DMS53 (cell line): Measurements from ENCODE around the gene IGSF3.

Experiments
- DNase-seq: peaks from one replicate; lab custom pipeline; 2025; lab: John Stamatoyannopoulos, UW

The IGSF3 gene

DNA sequence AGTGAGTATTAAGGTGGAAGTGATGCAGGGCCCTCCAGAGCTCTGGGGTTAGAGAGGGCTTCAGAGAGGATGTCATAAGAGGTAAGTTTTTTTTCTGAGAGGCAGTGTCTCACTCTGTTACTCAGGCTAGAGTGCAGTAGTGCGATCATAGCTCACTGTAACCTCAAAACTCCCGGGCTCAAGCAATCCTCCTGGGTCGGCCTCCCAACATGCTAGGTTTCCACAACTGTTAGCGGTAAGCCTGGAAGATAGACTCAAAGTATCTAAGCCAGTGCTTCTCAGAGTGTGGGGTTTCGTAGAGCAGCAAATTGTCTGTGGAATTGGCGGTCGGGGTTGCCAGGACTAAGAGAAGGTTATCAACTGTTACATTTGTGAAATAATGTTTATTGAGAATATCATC, 18.6 kb upstream of the IGSF3 start:
- DNase-seq: no peak

DNA sequence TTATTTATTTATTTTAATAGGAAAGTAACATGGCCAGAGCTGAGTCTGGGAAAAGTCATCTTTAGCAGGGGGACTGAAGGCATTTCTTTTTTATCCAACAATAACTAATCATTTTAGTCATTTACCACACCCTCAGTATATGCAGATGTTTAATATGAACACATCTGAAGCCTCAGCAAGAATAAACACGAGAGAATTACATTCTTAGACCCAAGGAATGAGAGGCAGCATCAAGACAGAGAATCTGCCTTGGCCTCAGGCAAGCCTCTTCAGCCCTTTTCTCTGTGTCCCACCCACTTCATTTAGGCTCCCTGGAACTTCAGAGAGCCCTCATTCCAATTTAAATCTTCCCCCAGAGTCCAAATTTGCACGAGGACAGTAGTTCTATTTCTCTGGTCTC, 17.0 kb upstream of the IGSF3 start:
- no peak for DNase-seq

DNA sequence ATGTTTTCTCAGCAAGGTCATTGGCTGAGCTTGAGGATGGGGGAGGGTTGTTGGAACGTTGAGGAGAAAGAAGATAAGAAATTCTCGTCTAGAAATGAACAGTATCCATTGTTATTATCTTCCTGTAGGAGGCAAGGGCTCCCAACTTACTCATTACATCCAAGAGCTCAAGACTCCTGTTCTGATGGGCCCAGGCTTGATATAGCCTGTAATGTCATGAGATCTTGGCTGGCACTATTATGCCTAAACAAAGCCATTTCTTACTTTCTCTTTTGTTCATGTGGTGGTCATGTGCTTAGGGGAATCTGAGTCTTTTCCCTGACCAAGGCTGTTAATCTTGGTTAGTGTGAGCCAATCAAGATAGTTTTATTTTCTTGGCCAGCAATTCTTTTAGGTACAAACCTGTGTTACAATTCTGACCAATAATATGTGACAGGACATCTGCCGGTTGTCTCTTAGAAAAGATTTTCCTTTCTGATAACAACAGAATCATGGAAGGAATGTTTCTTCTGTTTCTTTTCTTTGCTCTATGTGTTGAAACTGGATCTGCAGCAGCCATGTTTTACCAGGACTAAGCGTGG, 15.2 kb upstream of the IGSF3 start:
- DNase-seq: no peak

DNA sequence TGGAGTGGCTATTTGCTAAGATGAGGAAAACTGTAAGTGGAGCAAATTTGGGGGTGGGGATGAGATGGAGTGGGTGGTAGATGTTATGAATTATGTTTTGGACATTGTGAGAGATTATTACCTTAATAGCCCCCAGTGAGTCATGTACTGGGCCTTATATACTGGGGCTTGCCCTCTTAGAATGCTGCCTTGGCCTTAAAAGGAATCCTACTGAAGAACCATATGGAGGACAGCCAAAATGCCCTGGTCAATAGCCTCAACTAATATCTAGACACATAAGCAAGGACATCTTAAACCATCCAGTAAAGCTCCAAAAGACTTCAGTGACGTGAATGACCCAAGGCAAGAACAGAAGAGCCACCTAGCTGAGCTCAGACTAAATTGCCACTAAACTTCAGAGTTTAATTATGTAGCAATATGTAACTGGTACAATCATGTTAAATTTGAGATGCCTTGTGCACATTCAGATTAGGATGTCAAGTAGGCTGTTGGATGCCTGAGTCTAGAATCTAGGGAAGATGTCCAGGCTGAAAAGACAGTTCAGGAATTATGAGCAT, 13.9 kb upstream of the IGSF3 start:
- no peak for DNase-seq

DNA sequence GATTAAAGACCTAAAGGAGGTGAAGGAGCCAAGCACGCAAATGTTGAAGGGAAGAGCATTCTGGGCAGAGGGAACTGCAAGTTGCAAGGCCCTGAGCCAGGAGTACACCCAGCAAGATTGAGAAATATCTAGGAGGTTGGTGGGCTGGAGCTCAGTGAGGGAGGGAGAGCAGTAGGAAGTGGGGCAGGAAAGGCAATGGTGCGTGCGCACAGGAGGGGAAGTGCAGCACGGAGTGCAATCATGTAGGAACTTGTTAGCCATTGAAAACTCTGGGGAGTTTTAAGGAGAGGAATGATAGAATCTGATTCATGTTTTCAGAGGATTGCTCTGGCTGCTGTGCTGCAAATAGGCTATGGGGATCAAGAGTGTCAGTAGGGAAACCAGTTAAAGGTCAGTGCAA, 13.2 kb upstream of the IGSF3 start:
- no peak for DNase-seq

DNA sequence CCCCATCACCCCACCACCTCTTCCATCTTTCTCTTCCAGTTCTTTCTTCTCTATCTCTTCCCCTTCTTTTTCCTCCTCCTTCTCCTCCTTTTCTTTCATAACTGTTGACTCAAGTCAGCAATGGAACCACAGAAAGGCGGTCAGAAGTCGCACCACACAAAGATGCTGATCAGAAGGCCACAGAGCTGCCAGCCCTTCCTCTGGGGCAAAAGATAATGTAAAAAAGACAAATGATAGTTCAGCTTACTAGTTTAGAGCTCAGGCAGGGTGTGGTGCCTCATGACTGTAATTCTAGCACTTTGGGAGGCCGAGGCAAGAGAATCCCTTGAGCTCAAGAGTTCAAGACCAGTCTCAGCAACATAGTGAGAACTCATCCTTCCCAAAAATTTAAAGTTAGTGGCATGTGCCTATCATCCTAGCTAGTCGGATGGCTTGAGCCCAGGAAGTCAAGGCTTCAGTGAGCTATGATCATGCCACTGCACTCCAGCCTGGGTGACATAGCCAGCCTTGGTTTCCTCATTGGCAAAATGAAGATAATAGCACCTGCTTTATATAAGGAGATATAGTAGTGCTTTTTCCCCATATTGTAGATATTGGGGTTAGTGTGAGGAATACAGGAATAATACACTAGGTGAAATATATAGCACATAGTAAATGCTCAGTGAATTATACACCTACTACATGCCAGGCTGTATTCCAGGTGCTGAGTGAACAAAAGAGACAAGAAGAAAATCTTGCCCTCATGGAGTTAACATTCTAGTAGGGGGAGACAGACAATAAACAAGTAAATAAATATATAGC, 12.5 kb upstream of the IGSF3 start:
- no peak for DNase-seq

DNA sequence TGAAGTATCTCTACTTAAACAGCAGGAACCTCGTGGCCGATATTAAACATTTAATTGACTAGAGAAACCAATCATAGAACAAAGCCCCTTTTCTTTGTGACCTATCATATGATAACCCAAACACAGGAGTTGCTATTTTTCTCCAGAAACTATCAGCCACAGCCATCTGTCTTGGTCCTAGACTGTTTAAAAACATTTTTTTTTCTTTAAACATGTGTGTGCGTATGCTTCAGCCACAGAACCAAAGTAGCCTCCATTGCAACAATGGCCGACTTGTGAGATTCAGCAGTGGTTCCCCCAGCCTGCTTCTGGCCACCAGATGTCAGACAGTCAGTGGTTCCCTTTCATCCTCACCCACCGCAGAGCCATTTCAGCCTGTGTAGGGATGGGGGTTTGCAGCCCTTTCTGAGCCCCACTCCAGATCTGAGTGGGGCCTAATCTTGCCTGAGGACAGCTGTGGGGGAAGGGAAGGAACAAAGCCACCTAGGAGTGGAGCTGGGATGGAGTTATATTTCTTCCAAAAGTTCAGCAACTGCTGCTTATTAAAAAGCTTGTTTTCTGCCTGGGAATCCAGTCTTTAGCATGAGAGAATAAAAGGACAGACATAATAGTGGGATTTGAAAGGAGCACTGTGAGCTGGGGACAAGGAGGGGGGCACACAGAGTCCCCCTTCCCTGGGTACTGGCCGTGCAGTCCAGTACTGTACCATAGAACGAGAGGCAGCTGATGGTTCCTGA, 11.7 kb upstream of the IGSF3 start:
- no peak for DNase-seq

DNA sequence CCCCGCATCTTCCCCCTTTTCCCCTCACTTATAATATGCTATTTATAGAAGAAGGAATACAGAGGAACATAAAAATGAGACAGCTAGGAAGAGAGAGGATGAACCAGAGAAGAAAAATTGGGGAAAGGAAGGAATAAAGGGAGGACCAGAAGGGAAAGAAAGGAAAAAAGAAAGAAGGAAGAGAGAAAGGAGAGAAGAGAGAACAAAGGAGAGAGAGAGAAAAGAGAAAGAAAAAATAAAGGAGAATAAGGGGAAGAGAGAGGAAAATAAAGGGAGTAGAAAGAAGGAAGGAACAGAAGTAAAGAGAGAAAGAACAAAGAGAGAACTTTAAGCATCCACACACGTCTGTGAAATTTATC, 11.2 kb upstream of the IGSF3 start:
- DNase-seq: no peak

DNA sequence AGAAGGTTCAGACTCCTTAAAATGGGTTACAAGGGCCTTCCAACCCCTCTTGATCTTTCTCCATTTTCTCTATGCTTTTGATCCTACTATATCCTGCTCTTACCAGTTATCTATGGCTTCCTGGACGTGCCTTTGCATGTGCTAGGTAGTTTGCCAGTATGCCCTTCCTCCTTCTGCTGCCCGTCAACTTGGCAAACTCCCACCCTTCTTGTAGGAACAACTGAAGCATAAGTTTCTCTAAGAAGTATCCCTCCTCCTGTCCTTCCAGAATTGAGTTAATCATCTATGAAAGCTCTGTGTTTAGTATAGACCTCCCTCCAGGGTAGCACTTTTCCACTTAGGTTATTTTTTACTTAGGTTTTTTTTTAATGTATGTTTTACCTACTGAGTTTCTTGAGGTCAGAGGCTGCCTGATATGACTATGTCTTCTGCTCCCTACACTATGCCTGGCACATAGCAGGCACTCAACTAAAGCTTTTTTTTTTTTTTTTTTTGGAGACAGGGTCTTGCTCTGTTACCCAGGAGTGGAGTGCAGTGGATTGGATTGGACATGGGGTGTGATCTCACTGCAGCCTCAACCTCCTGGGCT, 10.0 kb upstream of the IGSF3 start:
- no peak for DNase-seq

DNA sequence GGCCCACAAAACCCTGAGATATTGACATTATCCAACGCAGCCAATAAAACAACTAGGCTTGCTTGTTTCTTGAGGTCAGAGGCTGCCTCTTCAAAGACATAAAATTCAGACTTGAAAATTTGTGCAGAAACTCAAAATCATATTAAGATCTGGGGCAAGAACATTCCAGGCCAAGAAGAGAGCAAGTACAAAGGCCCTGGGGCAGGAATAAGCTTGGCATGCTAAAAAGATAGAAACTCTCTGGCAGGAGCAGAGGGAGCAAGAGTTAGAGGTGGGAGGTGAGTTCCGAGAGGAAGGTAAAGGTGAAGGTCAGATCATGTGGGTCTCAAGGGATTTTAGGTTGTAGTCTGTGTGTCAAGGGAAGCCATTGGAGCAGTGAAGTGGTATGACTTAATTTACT, 8.8 kb upstream of the IGSF3 start:
- no peak for DNase-seq

DNA sequence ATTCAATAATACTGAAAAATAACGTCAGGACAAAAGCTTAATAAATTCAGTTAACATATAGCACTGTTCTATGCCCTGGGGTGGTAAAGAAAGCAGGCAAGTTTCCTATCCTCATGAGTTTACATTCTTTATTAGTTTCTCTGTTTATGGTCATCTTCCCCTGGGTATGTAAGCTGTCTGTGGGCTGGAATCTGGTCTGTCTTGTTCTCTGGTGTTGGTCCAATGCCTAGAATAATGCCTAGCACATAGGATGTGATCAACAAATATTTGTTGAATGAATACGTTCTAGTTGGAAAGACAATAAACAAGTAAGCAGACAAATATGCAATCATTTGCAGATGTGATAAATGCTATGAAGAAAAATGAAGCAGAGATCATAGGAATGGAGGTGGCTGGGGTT, 7.2 kb upstream of the IGSF3 start:
- DNase-seq: no peak

DNA sequence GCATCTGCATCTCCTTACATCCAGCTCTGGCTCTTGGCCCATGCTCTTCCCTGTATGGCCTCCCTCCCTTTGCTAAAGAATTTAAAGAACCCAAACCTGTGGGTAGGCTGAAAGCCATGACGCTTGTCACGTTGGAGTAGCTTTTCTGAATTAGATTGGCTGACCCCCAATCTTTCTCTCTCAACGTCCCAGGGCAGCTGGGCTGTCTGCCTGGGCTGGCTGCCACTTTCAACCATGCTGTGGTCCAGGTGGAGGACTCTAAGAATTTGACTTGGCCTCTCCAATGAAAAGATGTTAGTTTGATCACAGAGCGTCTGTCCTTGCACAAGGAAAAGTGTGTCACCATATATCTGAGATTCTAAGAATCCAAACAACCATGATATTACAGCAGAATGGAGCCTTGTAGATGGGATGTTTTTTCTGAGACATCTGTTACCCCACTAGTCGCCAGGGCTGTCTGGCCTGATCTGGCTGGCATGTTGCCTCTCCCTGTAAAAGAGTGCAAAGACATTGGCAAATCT, 6.5 kb upstream of the IGSF3 start:
- no peak for DNase-seq

DNA sequence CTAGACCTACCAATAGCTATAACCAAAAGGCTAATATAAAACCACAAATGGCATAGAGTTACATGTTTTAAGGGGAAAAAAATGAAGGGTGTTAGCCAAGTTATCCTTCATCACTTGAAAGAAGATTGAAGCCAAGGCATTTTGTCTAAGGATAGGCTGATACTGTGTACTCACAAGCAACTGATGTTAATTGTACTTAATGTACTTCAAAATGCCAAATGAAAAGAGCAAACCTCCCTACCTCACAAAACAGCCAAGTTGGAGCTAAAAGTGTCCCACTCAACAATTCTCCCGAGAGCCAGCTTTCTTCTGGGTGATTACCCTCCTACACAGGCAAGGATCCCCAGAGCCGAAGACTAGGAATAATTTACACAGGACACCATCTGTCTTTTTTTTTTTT, 4.4 kb upstream of the IGSF3 start:
- no peak for DNase-seq

DNA sequence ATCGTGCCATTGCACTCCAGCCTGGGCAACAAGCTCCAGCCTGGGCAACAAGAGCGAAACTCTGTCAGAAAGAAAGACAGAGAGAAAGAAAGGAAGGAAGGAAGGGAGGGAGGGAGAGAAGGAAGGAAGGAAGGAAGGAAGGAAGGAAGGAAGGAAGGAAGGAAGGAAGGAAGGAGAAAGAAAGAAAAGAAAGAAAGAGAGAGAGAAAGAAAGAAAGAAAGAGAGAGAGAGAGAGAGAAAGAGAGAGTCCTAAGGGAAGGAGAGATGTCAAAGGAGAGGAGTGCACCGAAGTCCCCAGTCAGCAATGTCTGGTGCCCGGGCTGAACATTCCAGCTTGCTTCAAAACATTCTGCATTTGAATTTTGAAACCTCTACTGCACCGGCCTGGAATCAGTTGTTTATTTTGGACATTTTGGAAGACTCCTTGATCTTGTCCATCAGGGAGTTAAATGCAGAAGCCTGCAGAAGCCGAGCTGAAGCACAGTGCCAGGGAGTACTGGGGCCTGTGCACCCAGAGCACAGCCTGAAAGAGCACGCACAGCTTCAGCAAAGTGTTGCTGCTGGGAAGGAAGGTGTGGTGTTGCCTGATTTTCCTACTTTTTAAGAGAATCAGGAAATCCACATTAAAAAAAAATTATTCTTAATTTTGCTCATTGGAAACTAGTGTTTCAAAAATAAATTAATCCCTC, 3.7 kb upstream of the IGSF3 start:
- DNase-seq: no peak

DNA sequence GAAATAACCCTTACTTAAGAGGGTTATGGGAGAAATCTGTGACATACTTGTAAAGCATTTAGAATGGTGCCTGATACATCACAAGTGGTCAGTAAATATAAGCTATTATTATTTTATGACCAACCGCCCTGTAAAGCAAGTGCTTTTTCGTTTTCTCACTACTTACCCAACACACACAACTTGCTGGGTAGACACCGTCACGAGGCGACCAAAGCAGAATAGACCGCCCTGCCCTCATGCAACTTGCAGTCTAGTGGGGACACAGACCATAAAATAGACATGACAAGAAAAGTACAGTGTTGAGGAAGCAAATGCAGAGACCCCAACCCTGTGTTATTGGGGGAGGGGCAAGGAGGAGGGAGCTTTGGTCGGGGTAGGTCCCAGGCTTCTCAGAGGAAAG, 744 bp upstream of the IGSF3 start:
- no peak for DNase-seq

DNA sequence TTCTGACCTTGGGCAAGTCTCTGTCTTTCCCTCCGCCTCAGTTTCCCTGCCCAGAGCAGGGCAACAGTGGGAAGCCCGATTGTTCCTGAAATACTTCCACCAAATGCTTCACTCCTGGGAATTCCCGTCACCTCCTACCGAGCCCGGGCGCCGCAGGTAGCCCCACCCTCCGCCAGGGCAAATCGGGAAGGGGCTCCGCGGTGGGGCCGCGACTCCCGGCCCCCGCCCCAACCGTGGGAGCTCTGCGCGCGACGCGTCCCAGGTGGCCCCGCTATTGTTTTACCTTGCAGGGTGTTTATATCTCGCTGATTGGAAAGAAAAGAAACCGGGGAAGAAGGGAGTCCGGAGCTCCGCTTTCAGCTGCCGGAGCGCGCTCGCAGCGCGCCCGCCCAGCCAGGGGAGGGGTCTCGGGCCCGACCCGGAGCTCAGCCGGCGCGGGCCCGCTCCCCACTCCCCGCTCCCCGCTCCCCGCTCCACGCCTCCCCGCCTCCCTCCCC, 407 bp downstream of the IGSF3 start:
- peak; percentile 18 for DNase-seq

DNA sequence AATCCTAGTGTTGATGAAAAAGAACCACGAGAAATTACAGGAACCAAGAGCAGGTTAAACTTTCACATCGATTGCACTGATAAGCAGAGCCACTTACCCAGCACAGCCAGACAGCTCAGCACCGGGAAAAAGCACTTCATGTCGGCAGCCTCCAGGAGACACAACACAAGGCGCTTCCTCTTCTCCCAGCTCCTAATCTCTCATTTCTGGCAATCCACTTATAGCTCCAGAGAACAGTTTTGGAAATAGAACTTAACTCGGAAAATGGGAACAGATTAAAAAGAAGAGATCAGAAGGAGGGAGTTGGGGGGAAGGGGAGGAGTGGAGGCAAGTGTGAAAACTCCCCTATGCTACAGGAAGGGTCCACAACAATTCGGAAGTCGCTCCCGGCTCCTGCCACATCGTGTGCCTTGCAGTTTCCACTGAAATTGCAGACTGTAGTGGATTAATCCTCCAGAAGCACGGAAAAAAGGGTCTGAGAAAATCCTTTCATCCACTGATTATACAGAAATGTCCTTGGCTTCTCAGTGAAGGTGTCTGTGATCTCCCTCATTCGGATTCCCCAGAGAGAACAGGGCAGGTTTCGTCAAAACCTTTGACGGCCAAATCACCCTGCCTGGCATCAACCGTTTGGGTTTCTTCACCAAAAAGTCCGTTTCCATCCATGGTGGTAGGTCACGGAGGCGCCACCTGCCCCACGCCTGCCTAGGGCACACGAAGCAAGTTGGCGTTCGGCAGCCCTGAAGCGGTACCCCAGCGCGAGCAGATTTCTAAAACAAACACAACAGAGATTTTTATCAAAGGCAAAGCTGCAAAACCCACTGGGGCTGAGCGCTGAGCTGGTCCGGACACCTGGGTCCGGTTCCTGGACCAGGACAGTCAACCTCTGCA, 1.1 kb downstream of the IGSF3 start:
- no peak for DNase-seq

DNA sequence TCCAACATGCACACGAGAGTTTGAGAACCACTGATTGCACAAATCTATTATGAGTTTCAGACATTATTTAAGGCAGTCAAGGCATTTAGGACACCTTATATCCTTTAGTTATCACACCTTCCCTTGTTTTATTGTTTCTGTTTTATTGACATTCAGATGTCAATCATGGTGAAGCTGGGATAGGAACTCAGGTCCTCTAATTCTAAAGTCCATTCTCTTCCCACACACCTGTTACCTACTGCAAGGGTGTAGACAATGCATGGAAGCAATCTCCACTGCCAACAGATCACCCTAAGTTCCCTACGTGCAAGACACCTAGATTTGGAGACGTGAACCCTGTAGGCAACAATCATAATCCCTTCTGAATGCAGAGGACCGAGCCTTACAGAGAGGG, 2.6 kb downstream of the IGSF3 start:
- DNase-seq: no peak

DNA sequence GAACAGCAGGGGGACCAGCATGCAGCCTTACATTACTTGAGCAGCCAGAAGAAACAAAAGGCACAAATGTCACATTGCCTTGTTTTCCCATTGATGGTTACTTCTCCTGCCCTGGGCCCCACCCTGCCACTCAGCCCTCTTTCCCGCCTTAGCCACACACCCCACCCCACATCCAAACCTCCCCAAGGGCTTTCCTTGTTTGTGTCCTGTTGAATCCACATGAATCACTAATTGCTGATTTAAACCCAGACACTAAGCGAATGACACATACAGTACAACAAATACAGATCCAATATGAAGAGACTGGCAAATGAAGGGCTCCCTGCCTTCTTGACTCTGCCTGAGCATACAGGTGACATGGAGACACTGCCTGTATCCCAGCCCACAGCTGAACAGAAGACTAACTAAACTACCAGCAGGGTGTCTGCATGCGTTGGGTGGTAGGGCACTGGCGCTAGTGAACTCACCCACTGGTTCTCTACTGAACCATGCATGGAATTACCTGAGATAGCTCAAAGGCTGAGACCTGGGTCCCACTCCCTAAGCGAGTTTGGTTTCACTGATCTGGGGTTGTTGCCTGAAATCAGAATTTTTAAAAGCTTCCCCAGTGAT, 3.1 kb downstream of the IGSF3 start:
- DNase-seq: no peak

DNA sequence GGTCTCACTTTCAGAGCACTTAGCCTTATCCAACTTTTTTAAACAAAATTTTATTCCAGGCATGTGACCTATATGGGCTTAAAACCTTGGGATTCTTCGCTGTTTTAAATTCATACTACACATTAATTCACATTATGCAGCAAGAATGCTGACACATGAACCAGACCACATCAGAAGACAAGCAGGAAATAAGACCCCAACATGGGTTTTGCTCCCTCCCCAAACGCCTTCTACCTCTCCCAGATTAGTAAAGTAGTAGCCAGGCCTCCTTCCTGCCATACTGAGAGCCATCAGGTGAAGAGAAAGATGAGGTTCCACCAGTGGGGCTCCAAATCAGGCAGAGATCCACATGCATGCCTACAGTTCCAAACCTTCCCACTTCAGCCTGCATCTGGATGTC, 3.7 kb downstream of the IGSF3 start:
- no peak for DNase-seq
